TTC549 (cell line): ENCODE results near the gene FIP1L1.
"Not testable (repeated sequence)": the region's sequence is repeated elsewhere in the genome, so short reads cannot be mapped to it uniquely, and the experiment has no call there.

Experiments
- FAIRE-seq: peaks from 2 replicates; lab custom pipeline; 2012; peaks lifted over from hg19 to GRCh38; lab: Jason Lieb, UNC

The FIP1L1 gene

GRCh38 chr4:53377319-53378170 lies at the start of gene FIP1L1:
Gene FIP1L1, plus strand, starts transcription at chr4:53377641. Its CDS starts 198 bp downstream, at chr4:53377839.
- FAIRE-seq: no peak

GRCh38 chr4:53334916-53335315 lies 42.5 kb upstream of the FIP1L1 start:
- FAIRE-seq: not testable (repeated sequence)

GRCh38 chr4:53340145-53340544 lies 37.3 kb upstream of the FIP1L1 start:
- FAIRE-seq: not testable (repeated sequence)

GRCh38 chr4:53346392-53346791 lies 31.0 kb upstream of the FIP1L1 start:
- not testable (repeated sequence) for FAIRE-seq

GRCh38 chr4:53346920-53347852 lies 30.3 kb upstream of the FIP1L1 start:
- FAIRE-seq: no peak

- no peak for FAIRE-seq
Measured at GRCh38 chr4:53348046-53348445, 29.4 kb upstream of the FIP1L1 start.

- FAIRE-seq: no peak
Measured at GRCh38 chr4:53349091-53349491, 28.4 kb upstream of the FIP1L1 start.

GRCh38 chr4:53354012-53354722 lies 23.3 kb upstream of the FIP1L1 start:
- no peak for FAIRE-seq

GRCh38 chr4:53355930-53356521 lies 21.4 kb upstream of the FIP1L1 start:
- FAIRE-seq: no peak

- no peak for FAIRE-seq
Measured at GRCh38 chr4:53361451-53361850, 16.0 kb upstream of the FIP1L1 start.

GRCh38 chr4:53362093-53362492 lies 15.3 kb upstream of the FIP1L1 start:
- no peak for FAIRE-seq

- no peak for FAIRE-seq
Measured at GRCh38 chr4:53364624-53365023, 12.8 kb upstream of the FIP1L1 start.

GRCh38 chr4:53365121-53365485 lies 12.3 kb upstream of the FIP1L1 start:
- FAIRE-seq: no peak

GRCh38 chr4:53365486-53366300 lies 11.7 kb upstream of the FIP1L1 start, which contains the start of gene SCFD2:
Gene SCFD2, minus strand, starts transcription at chr4:53366061.
- FAIRE-seq: peak; percentile 64

GRCh38 chr4:53366301-53366716 lies 11.1 kb upstream of the FIP1L1 start:
- no peak for FAIRE-seq

GRCh38 chr4:53367721-53368120 lies 9.7 kb upstream of the FIP1L1 start:
- FAIRE-seq: no peak

- no peak for FAIRE-seq
Measured at GRCh38 chr4:53371049-53371448, 6.4 kb upstream of the FIP1L1 start.

- FAIRE-seq: no peak
Measured at GRCh38 chr4:53371843-53372521, 5.5 kb upstream of the FIP1L1 start.

GRCh38 chr4:53374777-53375258 lies 2.6 kb upstream of the FIP1L1 start:
- FAIRE-seq: no peak

GRCh38 chr4:53376900-53377299 lies 541 bp upstream of the FIP1L1 start:
- FAIRE-seq: no peak
